ENCODE results near the gene ZBTB6. TPM values are rescaled to one million over a fixed set of nuclear protein-coding genes. Genes with fewer than 3 reads are reported as not detected.

Gene ZBTB6
- total and polyA plus RNA-seq, 9 of the 15 experiments (the other 6 are each of a cell fraction or from before 2014, with no cell fraction given), result 1.4 to 7.2 (median 5.3) TPM

GRCh38 chr9:122930541-122931225 lies 17.6 kb upstream of the ZBTB6 start:
- peak overlapping the region; percentile 75 for H3K27ac ChIP-seq (ENCODE audit: extremely low read depth, low read depth, low read length)
- DNase-seq (ENCODE audit: extremely low read depth in 1 of 4, low spot score in 3 of 4), result no peak
- no peaks in the 10 kb centered on the region for H3K9me3 ChIP-seq (replicated peaks; ENCODE audit: control insufficient read depth, insufficient read depth, low read depth, low read length)
- H3K9ac ChIP-seq (ENCODE audit: insufficient read depth in 1 of 2, low read depth in 2 of 2, low read length in 2 of 2), result peak overlapping the region; percentile 87 to 98
- peak overlapping the region; percentile 89 for H2AFZ ChIP-seq (ENCODE audit: low read depth, low read length)
- no peaks in the 10 kb centered on the region for H3K27me3 ChIP-seq (ENCODE audit: control insufficient read depth in 2 of 2, insufficient read depth in 2 of 2, low read length in 2 of 2)
- in situ Hi-C loops (cut with MboI), result no loop called here
- peak overlapping the region; percentile 89 for H3K4me2 ChIP-seq (ENCODE audit: insufficient read depth, low read length)
- TF ChIP-seq RBFOX2 (IDR thresholded peaks at IDR 0.05; ENCODE audit: low read depth, low read length) (no peak), DIDO1 (tag; IDR thresholded peaks at IDR 0.05; ENCODE audit: low read depth) (no peak), RFX7 (CRISPR knock-in tag; IDR thresholded peaks at IDR 0.05) (no peak), HES1 (IDR thresholded peaks at IDR 0.05; ENCODE audit: low read depth) (no peak), SIN3A (IDR thresholded peaks at IDR 0.05; ENCODE audit: borderline replicate concordance in 2 of 2, control insufficient read depth in 1 of 2, low read depth in 2 of 2, low read length in 2 of 2) (0 out of 4 replicates have a peak, but pooled peaks of 1 of the 2 experiments have one; percentile 1), ZNF12 (CRISPR knock-in tag; IDR thresholded peaks at IDR 0.05) (no peak), ZNF318 (IDR thresholded peaks at IDR 0.05; ENCODE audit: borderline replicate concordance in 1 of 2, low read depth in 1 of 2) (0 out of 4 replicates have a peak, but pooled peaks of 1 of the 2 experiments have one; percentile 77), ARID1B (IDR thresholded peaks at IDR 0.05) (0 out of 2 replicates have a peak, but pooled peaks have one; percentile 6), ZNF717 (CRISPR knock-in tag; IDR thresholded peaks at IDR 0.05) (no peak), HOXB6 (CRISPR knock-in tag; IDR thresholded peaks at IDR 0.05; ENCODE audit: borderline replicate concordance) (no peak), ZNF583 (CRISPR knock-in tag; IDR thresholded peaks at IDR 0.05) (no peak)
- ChIA-PET CTCF (ENCODE audit: low intra/inter-chr PET ratio) (no interaction called here), POLR2A (interaction anchor here (1.0 to 2.8 kb wide), 7 partner anchors 10 to 53 kb away, joined by 3 to 12 read pairs (median 4); partner anchors contain the start of genes RABGAP1, RC3H2 and ZBTB6)
- H3K36me3 ChIP-seq (ENCODE audit: control insufficient read depth, insufficient read depth, low read length), result peaks cover 14% of the 10 kb centered on the region; the same call in 2 of the 3 replicates
- H3K4me1 ChIP-seq (replicated peaks in 1 of 2; ENCODE audit: control insufficient read depth in 2 of 2, insufficient read depth in 2 of 2, low read length in 2 of 2), result peaks cover 7 to 9% of the 10 kb centered on the region in 2 experiments; a peak in 3 of 5 replicates
- no peaks in the 10 kb centered on the region for H4K20me1 ChIP-seq (replicated peaks; ENCODE audit: control insufficient read depth, insufficient read depth, low read length)
- peak overlapping the region; percentile 69 for H3K4me3 ChIP-seq
- 10% methylated on average over 10 of the region's 10 CpGs for WGBS (ENCODE audit: insufficient coverage, low coverage, missing lambda C conversion rate)
- intact Hi-C loops (cut with micrococcal nuclease), result loop anchor here (1.0 kb wide), 1 partner anchor 26 kb away; no protein-coding TSS in a partner anchor
- H3K79me2 ChIP-seq (ENCODE audit: control insufficient read depth, insufficient read depth, low read length), result peaks cover 70% of the 10 kb centered on the region
- peaks cover 4% of the 10 kb centered on the region for H3K9me1 ChIP-seq (ENCODE audit: control insufficient read depth, insufficient read depth, low read length)
- no peak for FAIRE-seq
- BruUV-seq (replicated peaks), result no TSS peak
- ATAC-seq, result no peak
